ENCODE results near the gene MAMDC2. TPM values are rescaled to one million over a fixed set of nuclear protein-coding genes. Genes with fewer than 3 reads are reported as not detected.

The MAMDC2 gene
- total RNA-seq, 1 donor from 2014 or later, result 16.0 TPM

- no peak for DNase-seq (ENCODE audit: extremely low read depth, low read depth, low spot score)
These were observed 56.7 kb downstream of the MAMDC2 start for GRCh38 chr9:70100362-70100761.

GRCh38 chr9:70101265-70101664, 57.6 kb downstream of the MAMDC2 start:
- no peak for DNase-seq (ENCODE audit: extremely low read depth, low read depth, low spot score)

- DNase-seq (ENCODE audit: extremely low read depth, low read depth, low spot score), result no peak
These were observed 61.5 kb downstream of the MAMDC2 start for GRCh38 chr9:70105147-70105546.

GRCh38 chr9:70106571-70106970, 62.9 kb downstream of the MAMDC2 start:
- DNase-seq (ENCODE audit: extremely low read depth, low read depth, low spot score), result no peak

GRCh38 chr9:70107558-70107957, 63.9 kb downstream of the MAMDC2 start:
- DNase-seq (ENCODE audit: extremely low read depth, low read depth, low spot score), result no peak

- DNase-seq (ENCODE audit: extremely low read depth, low read depth, low spot score), result no peak
These were observed 64.5 kb downstream of the MAMDC2 start for GRCh38 chr9:70108181-70108580.

- DNase-seq (ENCODE audit: extremely low read depth, low read depth, low spot score), result no peak
These were observed 66.8 kb downstream of the MAMDC2 start for GRCh38 chr9:70110194-70111041.

GRCh38 chr9:70111042-70111602, 67.5 kb downstream of the MAMDC2 start:
- DNase-seq (ENCODE audit: extremely low read depth, low read depth, low spot score), result no peak

- DNase-seq (ENCODE audit: extremely low read depth, low read depth, low spot score), result no peak
These were observed 68.1 kb downstream of the MAMDC2 start for GRCh38 chr9:70111641-70112236.

GRCh38 chr9:70112981-70113380, 69.3 kb downstream of the MAMDC2 start:
- no peak for DNase-seq (ENCODE audit: extremely low read depth, low read depth, low spot score)

GRCh38 chr9:70113403-70114022, 69.9 kb downstream of the MAMDC2 start:
- DNase-seq (ENCODE audit: extremely low read depth, low read depth, low spot score), result no peak

GRCh38 chr9:70114898-70115297, 71.2 kb downstream of the MAMDC2 start:
- no peak for DNase-seq (ENCODE audit: extremely low read depth, low read depth, low spot score)

- no peak for DNase-seq (ENCODE audit: extremely low read depth, low read depth, low spot score)
These were observed 74.2 kb downstream of the MAMDC2 start for GRCh38 chr9:70117835-70118319.

GRCh38 chr9:70119786-70120185, 76.1 kb downstream of the MAMDC2 start:
- DNase-seq (ENCODE audit: extremely low read depth, low read depth, low spot score), result no peak

- DNase-seq (ENCODE audit: extremely low read depth, low read depth, low spot score), result no peak
These were observed 77.3 kb downstream of the MAMDC2 start for GRCh38 chr9:70120834-70121510.

GRCh38 chr9:70121818-70122436, 78.3 kb downstream of the MAMDC2 start:
- DNase-seq (ENCODE audit: extremely low read depth, low read depth, low spot score), result no peak

- no peak for DNase-seq (ENCODE audit: extremely low read depth, low read depth, low spot score)
These were observed 80.0 kb downstream of the MAMDC2 start for GRCh38 chr9:70123695-70124094.

- no peak for DNase-seq (ENCODE audit: extremely low read depth, low read depth, low spot score)
These were observed 82.1 kb downstream of the MAMDC2 start for GRCh38 chr9:70125621-70126263.

GRCh38 chr9:70127036-70127435, 83.4 kb downstream of the MAMDC2 start:
- DNase-seq (ENCODE audit: extremely low read depth, low read depth, low spot score), result no peak
